ENCODE data around the gene ZBTB2.
"Not testable (repeated sequence)": the region's sequence is repeated elsewhere in the genome, so short reads cannot be mapped to it uniquely, and the experiment has no call there.

Gene ZBTB2

DNA sequence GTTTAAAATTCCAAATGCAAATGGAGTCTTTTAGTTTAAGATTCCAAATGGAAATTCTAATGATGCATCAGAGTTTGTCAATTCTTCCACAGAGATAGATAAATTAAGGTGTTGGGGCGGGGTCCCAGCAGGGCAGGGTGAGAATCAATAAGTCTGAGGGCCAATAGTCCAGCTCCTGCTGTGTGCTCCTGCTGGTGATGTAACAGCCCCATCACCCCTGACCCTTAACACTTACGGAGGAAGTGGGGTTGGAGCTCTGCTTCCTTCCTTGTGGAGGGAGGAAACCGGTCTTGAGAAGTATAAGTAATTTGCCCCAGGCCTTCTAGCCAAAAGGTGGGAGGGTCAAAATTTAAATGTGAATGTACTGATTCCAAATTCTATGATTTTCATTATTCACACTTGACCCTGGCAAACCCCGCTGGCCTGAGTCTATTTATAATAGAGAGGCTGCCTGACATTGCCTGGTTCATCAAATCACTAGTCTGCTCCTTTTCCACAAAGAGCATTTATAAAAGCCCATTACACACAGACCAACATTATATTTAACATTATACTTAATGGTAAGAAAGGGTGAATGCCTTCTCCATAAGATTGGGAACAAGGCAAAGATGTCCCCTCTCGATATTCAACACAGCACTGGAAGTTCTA, 17.2 kb downstream of the ZBTB2 start:
- FAIRE-seq (no peak), DNase-seq (ENCODE audit: low spot score) (no peak)

DNA sequence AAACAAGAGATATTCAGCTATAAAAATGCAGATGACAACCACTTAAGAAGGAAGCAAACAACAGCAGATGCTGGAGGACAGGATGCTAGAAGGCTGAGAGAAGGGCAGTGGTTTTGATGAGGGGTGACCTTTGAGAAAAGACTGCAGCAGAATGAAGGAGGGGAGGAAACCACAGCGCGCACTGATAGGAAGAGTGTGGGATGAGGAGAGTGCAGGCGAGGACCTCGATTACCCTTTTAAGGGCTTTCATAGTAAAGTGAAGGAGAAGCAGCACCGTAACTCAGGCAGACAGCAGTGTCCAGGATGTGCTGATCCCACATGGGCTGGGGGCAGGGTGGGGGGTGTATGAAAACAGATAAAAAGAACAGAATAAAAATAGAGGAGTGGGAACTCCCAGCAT, 19.2 kb downstream of the ZBTB2 start:
- no peak for FAIRE-seq
- no peak for DNase-seq (ENCODE audit: low spot score)

DNA sequence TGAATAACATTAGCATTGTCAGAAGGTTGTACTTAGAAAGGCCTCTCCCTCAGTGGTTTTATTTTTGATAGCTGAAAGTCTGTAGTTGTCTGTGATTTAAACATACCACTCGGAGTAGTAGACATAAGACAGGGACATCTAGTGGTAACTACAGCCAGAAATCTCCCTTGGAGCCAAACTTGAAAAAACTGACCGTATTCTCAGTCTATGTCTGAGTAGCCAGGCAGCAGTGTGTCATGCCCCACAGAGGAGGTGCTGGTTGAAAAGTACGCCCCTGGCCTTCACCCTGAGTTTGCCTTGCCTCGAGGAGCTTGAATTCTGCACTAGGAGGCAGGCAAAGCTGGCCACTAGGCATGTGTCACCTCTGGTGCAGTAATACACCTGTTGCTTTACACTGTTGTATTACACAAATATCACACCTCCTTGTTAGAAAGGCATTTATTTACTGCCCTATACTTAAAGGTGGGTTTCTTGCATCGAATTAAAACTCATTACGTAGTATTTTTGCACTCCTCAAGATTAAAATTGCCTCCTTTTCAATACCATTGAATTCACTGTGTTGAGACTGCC, 20.8 kb downstream of the ZBTB2 start:
- DNase-seq (ENCODE audit: low spot score): no peak
- FAIRE-seq: no peak

DNA sequence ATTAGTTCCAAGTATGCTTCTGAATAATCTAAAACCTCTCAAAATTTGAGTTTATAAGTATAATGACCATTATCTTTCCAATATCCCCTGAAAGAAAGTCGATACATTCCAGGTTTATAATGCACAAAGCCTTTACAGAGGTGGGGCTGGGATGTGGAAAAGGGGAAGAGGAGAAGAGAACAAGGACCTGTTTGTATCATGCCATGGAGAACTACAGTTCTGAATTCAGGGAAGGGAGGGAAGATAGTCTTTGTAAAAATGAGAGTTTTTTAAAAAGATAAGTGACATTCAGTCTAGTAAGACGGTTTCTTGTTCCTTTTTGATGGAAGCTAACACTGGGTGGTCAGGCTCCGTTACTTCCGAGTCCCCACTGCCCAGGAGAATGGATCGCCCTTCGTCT, 26.1 kb downstream of the ZBTB2 start:
- FAIRE-seq: no peak
- no peak for DNase-seq (ENCODE audit: low spot score)

DNA sequence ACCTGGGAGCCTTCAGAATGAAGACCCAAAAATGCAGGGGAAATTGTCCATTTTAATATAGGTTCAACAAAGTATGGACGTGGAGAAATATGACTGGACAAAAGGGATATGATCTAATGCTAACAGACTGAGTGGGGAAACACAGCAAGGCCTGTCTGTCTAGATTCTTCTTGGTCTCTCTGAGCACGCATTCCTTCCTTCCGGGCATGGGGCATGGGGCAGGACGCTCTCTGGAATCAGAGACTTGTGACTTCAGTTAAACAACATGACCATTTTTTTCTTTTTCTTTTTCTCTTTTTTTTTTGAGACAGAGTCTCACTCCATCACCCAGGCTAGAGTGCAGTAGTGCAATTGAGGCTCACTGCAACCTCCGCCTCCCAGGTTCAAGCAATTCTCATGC, 31.9 kb downstream of the ZBTB2 start:
- FAIRE-seq: no peak
- DNase-seq (ENCODE audit: low spot score): no peak

DNA sequence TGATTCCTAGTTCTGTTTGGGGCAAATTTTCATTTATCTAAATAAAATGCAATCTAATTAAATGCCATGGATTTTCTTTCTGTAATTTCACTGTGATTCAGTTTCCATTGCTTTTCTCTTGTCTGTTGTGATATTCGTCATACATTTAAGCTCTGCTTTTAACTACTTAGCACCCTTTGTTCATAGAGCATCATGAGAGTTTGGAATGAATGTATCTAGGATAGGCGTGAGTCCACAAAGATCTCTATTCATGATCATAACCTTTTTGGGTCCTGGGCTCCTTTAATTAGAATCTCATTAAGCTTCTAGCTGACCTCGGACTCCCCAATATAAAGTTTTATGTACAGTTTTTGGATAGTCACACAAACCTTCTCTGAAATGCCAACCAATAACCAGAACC, 32.9 kb downstream of the ZBTB2 start:
- DNase-seq (ENCODE audit: low spot score): no peak
- FAIRE-seq: no peak

DNA sequence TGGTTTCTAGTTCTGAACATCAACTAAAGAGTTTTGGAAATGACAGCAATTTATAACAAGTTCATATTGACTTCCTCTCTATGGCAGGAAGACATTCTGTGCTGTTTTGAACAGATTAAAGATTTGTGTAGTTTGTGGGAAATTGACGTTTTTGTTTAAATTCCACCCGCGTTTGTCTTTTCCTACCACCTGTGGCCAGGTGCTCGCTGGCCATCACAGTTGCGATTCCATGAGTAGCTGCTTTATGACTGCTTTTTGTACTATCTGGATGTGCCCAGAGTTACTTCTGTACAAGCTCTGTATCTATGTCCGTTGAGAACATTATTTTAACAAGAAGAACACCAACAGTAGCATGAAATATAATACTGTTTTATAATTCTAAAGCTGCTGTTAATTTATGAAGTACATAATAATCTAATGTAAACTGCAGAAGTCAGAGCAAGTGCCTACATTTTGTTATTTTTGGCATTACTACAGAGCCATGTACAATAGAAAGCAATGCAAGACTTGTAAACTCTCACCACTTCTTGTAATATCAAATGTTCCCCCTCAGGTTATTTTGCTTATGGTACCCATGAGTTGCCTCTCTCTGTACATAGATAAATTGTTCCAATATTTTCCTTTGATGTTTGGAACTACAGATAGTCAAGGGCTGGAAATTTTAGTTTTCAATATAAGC, 33.5 kb downstream of the ZBTB2 start:
- DNase-seq (ENCODE audit: low spot score): no peak
- no peak for FAIRE-seq

DNA sequence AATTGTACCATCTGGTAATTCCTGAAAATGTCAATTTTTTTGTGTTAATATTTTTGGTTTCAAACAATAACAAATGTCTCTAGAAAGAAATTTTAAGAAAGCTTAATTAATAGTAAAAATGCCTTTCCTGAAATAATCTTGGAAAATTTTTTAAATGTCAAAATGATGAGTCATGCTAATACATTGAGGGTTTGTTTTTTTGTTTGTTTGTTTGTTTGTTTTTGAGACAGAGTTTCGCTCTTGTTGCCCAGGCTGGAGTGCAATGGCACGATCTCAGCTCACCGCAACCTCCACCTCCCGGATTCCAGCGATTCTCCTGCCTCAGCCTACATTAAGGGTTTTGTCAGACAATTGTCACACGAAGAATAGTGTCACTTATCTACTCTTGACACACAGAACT, 34.4 kb downstream of the ZBTB2 start:
- DNase-seq (ENCODE audit: low spot score): not testable (repeated sequence)

DNA sequence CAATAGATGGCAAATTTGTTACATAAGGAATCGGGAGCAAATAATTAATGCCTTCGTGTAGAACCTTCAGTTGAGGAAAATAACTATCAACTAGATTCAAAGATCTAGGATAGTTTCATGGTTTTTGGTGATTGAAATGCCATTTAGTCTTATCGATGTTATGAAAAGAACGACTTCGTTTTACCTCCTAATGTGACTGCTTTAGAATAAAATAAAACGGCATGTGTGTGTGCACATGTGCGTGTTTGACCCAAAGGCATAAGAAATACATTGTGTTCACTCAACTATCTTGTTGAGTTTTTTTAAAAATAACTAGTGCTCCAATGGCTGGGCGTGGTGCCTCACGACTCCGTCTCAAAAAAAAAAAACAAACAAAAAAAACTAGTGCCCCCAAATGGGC, 37.6 kb downstream of the ZBTB2 start:
- no peak for DNase-seq (ENCODE audit: low spot score)
- FAIRE-seq: no peak

More for the DNA sequence above, 34.4 kb downstream of the ZBTB2 start:
- FAIRE-seq: not testable (repeated sequence)

DNA sequence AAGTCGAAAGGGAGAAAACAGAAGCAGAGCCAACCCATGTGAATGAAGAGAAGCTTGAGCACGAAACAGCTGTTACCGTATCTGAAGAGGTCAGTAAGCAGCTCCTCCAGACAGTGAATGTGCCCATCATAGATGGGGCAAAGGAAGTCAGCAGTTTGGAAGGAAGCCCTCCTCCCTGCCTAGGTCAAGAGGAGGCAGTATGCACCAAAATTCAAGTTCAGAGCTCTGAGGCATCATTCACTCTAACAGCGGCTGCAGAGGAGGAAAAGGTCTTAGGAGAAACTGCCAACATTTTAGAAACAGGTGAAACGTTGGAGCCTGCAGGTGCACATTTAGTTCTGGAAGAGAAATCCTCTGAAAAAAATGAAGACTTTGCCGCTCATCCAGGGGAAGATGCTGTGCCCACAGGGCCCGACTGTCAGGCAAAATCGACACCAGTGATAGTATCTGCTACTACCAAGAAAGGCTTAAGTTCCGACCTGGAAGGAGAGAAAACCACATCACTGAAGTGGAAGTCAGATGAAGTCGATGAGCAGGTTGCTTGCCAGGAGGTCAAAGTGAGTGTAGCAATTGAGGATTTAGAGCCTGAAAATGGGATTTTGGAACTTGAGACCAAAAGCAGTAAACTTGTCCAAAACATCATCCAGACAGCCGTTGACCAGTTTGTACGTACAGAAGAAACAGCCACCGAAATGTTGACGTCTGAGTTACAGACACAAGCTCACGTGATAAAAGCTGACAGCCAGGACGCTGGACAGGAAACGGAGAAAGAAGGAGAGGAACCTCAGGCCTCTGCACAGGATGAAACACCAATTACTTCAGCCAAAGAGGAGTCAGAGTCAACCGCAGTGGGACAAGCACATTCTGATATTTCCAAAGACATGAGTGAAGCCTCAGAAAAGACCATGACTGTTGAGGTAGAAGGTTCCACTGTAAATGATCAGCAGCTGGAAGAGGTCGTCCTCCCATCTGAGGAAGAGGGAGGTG, 38.7 kb downstream of the ZBTB2 start:
- FAIRE-seq: no peak
- DNase-seq (ENCODE audit: low spot score): no peak

DNA sequence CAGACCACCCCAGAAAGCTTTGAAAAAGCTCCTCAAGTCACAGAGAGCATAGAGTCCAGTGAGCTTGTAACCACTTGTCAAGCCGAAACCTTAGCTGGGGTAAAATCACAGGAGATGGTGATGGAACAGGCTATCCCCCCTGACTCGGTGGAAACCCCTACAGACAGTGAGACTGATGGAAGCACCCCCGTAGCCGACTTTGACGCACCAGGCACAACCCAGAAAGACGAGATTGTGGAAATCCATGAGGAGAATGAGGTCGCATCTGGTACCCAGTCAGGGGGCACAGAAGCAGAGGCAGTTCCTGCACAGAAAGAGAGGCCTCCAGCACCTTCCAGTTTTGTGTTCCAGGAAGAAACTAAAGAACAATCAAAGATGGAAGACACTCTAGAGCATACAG, 39.6 kb downstream of the ZBTB2 start:
- no peak for FAIRE-seq
- no peak for DNase-seq (ENCODE audit: low spot score)

DNA sequence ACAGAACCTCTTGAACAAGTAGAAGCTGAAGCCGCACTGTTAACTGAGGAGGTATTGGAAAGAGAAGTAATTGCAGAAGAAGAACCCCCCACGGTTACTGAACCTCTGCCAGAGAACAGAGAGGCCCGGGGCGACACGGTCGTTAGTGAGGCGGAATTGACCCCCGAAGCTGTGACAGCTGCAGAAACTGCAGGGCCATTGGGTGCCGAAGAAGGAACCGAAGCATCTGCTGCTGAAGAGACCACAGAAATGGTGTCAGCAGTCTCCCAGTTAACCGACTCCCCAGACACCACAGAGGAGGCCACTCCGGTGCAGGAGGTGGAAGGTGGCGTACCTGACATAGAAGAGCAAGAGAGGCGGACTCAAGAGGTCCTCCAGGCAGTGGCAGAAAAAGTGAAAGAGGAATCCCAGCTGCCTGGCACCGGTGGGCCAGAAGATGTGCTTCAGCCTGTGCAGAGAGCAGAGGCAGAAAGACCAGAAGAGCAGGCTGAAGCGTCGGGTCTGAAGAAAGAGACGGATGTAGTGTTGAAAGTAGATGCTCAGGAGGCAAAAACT, 40.1 kb downstream of the ZBTB2 start:
- no peak for DNase-seq (ENCODE audit: low spot score)
- FAIRE-seq: no peak

DNA sequence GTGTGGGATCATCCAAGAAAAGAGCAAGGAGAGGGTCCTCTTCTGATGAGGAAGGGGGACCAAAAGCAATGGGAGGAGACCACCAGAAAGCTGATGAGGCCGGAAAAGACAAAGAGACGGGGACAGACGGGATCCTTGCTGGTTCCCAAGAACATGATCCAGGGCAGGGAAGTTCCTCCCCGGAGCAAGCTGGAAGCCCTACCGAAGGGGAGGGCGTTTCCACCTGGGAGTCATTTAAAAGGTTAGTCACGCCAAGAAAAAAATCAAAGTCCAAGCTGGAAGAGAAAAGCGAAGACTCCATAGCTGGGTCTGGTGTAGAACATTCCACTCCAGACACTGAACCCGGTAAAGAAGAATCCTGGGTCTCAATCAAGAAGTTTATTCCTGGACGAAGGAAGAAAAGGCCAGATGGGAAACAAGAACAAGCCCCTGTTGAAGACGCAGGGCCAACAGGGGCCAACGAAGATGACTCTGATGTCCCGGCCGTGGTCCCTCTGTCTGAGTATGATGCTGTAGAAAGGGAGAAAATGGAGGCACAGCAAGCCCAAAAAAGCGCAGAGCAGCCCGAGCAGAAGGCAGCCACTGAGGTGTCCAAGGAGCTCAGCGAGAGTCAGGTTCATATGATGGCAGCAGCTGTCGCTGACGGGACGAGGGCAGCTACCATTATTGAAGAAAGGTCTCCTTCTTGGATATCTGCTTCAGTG, 40.8 kb downstream of the ZBTB2 start:
- FAIRE-seq (no peak), DNase-seq (ENCODE audit: low spot score) (no peak)

DNA sequence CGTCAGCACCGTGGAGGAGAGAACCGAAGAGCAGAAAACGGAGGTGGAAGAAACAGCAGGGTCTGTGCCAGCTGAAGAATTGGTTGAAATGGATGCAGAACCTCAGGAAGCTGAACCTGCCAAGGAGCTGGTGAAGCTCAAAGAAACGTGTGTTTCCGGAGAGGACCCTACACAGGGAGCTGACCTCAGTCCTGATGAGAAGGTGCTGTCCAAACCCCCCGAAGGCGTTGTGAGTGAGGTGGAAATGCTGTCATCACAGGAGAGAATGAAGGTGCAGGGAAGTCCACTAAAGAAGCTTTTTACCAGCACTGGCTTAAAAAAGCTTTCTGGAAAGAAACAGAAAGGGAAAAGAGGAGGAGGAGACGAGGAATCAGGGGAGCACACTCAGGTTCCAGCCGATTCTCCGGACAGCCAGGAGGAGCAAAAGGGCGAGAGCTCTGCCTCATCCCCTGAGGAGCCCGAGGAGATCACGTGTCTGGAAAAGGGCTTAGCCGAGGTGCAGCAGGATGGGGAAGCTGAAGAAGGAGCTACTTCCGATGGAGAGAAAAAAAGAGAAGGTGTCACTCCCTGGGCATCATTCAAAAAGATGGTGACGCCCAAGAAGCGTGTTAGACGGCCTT, 41.6 kb downstream of the ZBTB2 start:
- no peak for FAIRE-seq

DNA sequence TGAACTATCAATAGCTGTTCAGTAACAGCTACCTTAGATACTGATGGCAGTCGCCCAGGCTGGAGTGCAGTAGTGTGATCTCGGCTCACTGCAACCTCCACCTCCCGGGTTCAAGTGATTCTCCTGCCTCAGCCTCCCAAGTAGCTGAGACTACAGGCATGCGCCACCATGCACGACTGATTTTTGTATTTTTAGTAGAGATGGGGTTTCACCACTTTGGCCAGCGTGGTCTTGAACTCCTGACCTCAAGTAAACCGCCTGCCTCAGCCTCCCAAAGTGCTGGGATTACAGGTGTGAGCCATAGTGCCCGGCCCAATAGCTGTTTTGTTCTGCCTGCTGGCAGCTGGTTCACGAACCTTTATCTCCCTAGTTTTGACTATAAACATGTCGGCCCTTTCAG, 48.6 kb downstream of the ZBTB2 start:
- DNase-seq (ENCODE audit: low spot score); FAIRE-seq: not testable (repeated sequence)

More for the DNA sequence above, 41.6 kb downstream of the ZBTB2 start:
- DNase-seq (ENCODE audit: low spot score): no peak

DNA sequence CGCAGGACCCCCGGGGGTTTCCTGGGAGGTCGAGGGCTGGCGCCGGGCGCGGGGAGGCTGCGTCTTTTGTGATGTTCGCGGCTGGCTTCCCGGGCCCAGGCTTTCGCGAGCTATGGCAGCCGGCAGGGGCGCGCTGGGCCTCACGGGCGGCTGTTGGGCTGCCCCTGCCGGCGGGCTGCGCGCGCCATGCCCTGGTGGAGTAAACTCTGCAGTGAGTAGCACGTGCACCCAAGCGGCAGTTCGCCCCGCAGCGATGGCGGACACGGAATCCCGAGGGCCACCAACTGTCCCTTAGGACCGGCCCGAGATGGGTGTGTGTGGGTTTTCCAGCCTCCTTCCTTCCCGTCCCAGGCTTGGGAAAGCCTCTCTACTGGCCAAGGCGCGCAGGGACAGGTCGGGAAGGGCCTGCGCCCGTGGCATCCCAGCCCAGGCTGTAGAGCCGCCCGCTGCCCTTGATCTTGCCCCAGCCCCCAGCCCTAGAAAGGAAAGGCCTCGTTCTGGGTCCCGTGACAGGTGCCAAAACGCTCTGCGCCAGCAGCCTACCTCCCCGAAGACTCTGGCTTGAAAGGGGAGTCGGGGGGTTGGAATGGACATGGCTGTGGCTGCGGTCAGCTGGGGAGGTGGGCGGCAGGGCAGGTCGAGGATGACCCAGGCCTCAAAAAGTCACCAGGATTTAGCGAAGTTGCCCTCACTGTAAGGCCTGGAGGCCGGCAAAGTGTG, 49.7 kb downstream of the ZBTB2 start:
- FAIRE-seq: no peak

DNA sequence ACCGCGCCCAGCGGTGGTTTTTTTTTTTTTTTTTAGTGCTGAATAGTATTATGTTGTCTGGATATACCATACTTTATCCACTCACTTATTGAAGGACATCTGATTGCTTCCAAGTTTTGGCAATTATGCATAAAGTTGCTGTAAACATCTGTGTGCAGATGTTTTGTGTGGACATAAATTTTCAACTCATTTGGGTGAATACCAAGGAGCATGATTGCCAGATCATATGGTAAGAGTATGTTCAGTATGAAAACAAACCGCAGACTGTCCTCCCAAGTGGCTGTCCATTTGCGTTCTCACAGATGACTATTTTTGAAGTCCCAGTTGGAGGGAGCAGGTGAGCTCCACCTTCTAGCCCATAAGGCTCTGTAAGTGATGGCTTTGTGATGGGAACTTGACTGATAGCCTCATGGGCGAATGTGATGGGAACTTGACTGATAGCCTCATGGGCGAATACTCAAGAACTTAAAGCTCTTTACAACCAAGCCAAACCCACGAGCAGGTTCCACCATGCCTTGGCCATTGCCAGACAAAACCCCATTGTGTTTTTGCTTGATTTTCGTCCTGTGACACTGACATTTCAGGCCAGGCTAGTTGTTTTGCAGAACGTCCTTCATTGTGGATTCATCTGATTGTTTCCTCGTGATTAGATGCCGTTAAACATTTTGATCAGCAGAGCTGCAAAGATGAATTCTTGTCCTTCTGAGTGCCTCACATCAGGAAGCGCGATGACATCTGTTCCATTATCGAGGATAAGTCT, 51.0 kb downstream of the ZBTB2 start:
- DNase-seq (ENCODE audit: low spot score) (no peak), FAIRE-seq (no peak)

More for the DNA sequence above, 49.7 kb downstream of the ZBTB2 start:
- DNase-seq (ENCODE audit: low spot score): no peak

DNA sequence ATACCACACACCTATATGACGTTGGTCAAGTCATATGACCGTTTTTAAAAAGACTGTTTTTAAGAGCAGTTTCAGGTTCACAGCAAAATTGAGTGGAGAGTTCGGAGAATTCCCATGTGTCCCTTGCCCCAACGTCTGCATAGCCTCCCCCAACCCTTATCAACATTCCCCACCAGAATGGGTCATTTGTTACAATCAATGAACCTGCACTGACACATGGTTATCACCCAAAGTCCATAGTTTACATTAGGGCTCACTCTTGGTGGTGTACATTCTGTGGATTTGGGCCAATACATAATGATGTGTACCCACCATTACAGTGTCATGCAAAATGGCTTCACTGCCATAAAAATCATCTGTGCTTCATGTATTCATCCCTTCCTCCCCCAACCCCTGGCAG, 52.0 kb downstream of the ZBTB2 start:
- FAIRE-seq (no peak), DNase-seq (ENCODE audit: low spot score) (no peak)

DNA sequence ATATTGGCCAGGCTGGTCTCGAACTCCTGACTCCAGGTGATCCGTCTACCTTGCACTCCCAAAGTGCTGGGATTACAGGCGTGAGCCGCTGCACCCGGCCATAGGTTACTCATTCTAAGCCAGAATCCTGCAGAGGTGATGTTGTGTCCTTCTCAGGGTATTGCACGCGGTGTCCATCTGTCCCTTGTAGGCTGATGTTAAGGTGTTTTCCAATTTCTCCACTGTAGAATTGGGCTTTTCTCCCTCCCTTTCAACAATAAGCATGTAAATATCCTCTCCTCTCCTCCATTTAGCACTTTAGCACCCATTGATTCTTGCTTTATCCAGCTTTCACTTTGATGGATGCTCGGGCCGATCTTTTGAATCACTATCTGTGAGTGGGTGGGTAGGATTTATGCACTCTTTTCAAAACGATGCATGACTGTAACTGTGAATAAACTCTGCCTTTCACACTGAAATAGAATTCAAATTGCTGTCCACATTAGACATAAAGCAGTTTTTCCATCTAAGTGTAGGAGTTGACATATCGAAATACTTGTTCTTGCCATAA, 52.6 kb downstream of the ZBTB2 start:
- FAIRE-seq (no peak), DNase-seq (ENCODE audit: low spot score) (no peak)

Measured in RCC 7860 (cell line).